Endothelial cell (in vitro differentiated cells): ENCODE data around the gene OR12D3. TPM values are rescaled to one million over a fixed set of nuclear protein-coding genes. Genes with fewer than 3 reads are reported as not detected.

Experiments
- DNase-seq: peaks from one replicate; pipeline ENCODE4 v3.0.0; 2021; ENCODE audit warnings: low spot score
- H3K27ac Mint-ChIP-seq: one replicate; pipeline ENCODE4 v1.8.0; 2021; ENCODE audit warnings: mixed read lengths, inconsistent platforms; ENCODE audit not compliant: unreplicated experiment
- H3K27me3 Mint-ChIP-seq: one replicate; pipeline ENCODE4 v1.8.0; 2021; ENCODE audit warnings: mild to moderate bottlenecking, moderate library complexity, mixed read lengths, inconsistent platforms; ENCODE audit not compliant: unreplicated experiment
- H3K36me3 Mint-ChIP-seq: one replicate; pipeline ENCODE4 v1.8.0; 2021; ENCODE audit warnings: mild to moderate bottlenecking, low read depth, mixed read lengths, inconsistent platforms; ENCODE audit not compliant: unreplicated experiment
- H3K4me1 Mint-ChIP-seq: one replicate; pipeline ENCODE4 v1.8.0; 2021; ENCODE audit warnings: mild to moderate bottlenecking, mixed read lengths, inconsistent platforms; ENCODE audit not compliant: unreplicated experiment
- H3K4me3 Mint-ChIP-seq: one replicate; pipeline ENCODE4 v1.8.0; 2021; ENCODE audit warnings: mild to moderate bottlenecking, mixed read lengths, inconsistent platforms; ENCODE audit not compliant: unreplicated experiment
- H3K9me3 Mint-ChIP-seq: one replicate; pipeline ENCODE4 v1.8.0; 2021; ENCODE audit warnings: mixed read lengths, inconsistent platforms; ENCODE audit not compliant: unreplicated experiment
- long read RNA-seq: library from polyadenylated mRNA; unstranded; transcript quantifications from one replicate; pipeline ENCODE4 v2.0.0, GENCODE V29; 2020; ENCODE audit not compliant: unreplicated experiment
- total RNA-seq: library from RNA; stranded (reverse); fragmentation: NEBNext Ultra II Directional; extraction: Animal tissue kit (Norgen Biotek cat#: 25700); gene quantifications from one replicate; pipeline ENCODE4 v1.2.1, GENCODE V29; 2021; ENCODE audit not compliant: unreplicated experiment
- TF ChIP-seq, protein P1 (sequence below): fragments of 200-600 bp; sonication (generic); IDR thresholded peaks from one replicate; pipeline ENCODE4 v1.5.0; 2021; ENCODE audit warnings: antibody characterized with exemption; ENCODE audit not compliant: unreplicated experiment

The OR12D3 gene, protein sequence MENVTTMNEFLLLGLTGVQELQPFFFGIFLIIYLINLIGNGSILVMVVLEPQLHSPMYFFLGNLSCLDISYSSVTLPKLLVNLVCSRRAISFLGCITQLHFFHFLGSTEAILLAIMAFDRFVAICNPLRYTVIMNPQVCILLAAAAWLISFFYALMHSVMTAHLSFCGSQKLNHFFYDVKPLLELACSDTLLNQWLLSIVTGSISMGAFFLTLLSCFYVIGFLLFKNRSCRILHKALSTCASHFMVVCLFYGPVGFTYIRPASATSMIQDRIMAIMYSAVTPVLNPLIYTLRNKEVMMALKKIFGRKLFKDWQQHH
- not detected for total RNA-seq
- long read RNA-seq = 0 reads

DNA sequence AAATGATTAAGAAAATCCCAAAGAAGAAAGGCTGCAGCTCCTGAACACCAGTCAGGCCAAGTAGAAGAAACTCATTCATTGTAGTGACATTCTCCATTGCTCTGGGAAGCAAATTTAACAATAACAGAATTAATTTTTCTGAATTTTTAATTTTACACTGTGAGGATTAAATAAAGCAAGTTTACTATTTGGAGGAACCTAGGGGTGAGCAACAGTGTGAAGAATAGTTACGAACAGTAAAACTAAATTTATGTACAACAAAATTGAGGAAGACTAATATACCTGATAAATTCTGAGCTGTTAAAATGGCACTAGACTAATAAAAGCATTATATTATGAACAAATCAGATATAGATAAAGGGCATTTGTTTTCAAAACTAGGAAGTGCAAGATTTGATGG is at the start of gene OR12D3:
Gene OR12D3 (minus strand): TSS at position 101 of the 400 bp plus-strand sequence. CDS start 4 bp downstream, at position 97.
- H3K4me3 Mint-ChIP-seq = no peak within 1 kb of the TSS
- H3K27ac Mint-ChIP-seq = no peak within 1 kb of the TSS
- TF ChIP-seq, protein P1, sequence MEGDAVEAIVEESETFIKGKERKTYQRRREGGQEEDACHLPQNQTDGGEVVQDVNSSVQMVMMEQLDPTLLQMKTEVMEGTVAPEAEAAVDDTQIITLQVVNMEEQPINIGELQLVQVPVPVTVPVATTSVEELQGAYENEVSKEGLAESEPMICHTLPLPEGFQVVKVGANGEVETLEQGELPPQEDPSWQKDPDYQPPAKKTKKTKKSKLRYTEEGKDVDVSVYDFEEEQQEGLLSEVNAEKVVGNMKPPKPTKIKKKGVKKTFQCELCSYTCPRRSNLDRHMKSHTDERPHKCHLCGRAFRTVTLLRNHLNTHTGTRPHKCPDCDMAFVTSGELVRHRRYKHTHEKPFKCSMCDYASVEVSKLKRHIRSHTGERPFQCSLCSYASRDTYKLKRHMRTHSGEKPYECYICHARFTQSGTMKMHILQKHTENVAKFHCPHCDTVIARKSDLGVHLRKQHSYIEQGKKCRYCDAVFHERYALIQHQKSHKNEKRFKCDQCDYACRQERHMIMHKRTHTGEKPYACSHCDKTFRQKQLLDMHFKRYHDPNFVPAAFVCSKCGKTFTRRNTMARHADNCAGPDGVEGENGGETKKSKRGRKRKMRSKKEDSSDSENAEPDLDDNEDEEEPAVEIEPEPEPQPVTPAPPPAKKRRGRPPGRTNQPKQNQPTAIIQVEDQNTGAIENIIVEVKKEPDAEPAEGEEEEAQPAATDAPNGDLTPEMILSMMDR = no peak
- no peaks in the 10 kb centered on the region for H3K27me3 Mint-ChIP-seq
- DNase-seq = no peak
- H3K4me1 Mint-ChIP-seq = peaks cover 2% of the 10 kb centered on the region
- no peaks in the 10 kb centered on the region for H3K36me3 Mint-ChIP-seq
- H3K9me3 Mint-ChIP-seq = no peaks in the 10 kb centered on the region

DNA sequence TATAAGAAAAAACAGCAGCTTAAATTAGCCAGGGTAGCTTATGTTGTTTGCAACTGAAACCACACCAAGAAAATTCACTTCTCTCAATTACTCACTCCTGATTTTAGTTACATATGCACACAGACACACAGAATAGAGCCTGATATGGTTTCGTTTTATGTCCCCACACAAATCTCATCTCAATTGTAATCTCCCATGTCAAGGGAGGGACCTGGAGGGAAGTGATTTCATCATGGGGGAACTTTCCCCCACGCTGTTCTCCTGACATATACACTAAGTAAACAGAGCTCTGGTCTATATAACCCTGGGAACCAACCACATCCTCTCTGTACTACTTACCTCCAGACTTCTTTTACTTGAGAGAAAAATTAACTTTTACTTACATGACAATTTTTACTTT is 49.5 kb upstream of the OR12D3 start:
- H3K36me3 Mint-ChIP-seq = no peaks in the 10 kb centered on the region
- TF ChIP-seq, protein P1 = no peak
- H3K9me3 Mint-ChIP-seq = no peaks in the 10 kb centered on the region
- no peak for DNase-seq
- no peaks in the 10 kb centered on the region for H3K27me3 Mint-ChIP-seq
- H3K27ac Mint-ChIP-seq = no peak overlapping the region
- H3K4me1 Mint-ChIP-seq = no peaks in the 10 kb centered on the region
- H3K4me3 Mint-ChIP-seq = no peak overlapping the region

DNA sequence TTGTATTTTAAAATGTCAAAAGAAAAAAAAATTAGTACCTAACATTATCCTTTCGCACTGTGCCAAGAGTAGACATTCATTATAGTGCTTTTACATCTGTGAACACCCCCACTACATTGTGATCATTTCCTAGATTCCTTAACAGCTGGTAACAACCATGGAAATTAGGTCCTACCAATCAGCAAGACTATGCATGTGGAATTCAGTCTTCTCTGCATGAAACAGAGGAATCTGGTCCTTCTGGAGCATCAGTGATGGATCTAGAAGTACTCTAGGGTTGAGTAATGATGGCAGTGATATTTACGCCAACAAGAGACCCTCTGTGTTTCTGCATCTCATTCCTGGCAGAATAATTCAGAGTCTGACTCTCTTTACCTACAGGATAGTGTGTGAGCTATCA is 49.1 kb upstream of the OR12D3 start:
- no peaks in the 10 kb centered on the region for H3K36me3 Mint-ChIP-seq
- H3K27me3 Mint-ChIP-seq = no peaks in the 10 kb centered on the region
- no peak for DNase-seq
- no peak overlapping the region for H3K27ac Mint-ChIP-seq
- TF ChIP-seq, protein P1 = no peak
- no peak overlapping the region for H3K4me3 Mint-ChIP-seq
- no peaks in the 10 kb centered on the region for H3K9me3 Mint-ChIP-seq
- no peaks in the 10 kb centered on the region for H3K4me1 Mint-ChIP-seq

DNA sequence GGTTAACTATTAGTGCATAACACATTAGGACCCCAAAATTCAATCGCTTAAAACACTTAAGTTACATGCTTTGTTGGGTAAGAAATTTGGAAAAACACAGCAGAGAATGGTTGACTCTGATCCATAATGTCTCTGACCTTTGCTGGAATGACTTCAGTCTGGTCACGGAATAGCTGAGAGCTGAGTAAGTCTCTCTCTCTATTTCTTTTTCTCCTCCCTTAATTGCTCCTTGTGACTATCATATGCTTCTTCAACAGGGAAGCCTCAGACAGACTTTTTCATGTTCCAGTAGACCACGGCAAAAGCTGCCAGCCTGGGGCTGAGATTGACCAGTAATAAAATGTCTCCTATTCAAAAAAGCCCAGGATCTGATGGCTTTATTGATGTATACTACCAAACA is 44.4 kb upstream of the OR12D3 start:
- TF ChIP-seq, protein P1 = no peak
- Mint-ChIP-seq H3K36me3 (no peaks in the 10 kb centered on the region), H3K4me1 (peaks cover under 1% of the 10 kb centered on the region), H3K27ac (no peak overlapping the region), H3K9me3 (no peaks in the 10 kb centered on the region), H3K4me3 (no peak overlapping the region), H3K27me3 (no peaks in the 10 kb centered on the region)
- DNase-seq = no peak

DNA sequence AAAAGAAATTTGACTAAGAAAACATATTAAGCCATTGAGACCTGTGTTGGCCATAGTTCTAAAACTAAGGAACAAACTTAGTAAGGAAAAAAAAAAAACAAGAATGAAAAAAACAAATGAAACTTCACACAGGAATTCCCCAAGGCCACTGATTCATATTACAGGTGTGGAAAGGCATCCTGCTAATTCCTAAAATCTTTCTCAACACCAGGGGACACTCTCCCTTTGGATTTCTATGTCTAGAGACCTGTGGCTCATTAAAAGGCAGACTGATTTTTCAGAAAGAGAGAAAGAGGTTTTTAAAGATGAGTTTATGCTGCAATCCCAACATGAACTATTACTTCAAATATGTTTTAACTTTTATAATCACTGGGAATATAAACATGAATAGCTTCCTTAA is 39.5 kb upstream of the OR12D3 start, which contains the start of gene OR12D1:
Gene OR12D1 (plus strand): TSS at position 341 of the 400 bp plus-strand sequence.
- TF ChIP-seq, protein P1 = no peak
- H3K9me3 Mint-ChIP-seq = no peaks in the 10 kb centered on the region
- H3K4me3 Mint-ChIP-seq = no peak within 1 kb of the TSS
- no peak for DNase-seq
- no peak within 1 kb of the TSS for H3K27ac Mint-ChIP-seq
- H3K27me3 Mint-ChIP-seq = no peaks in the 10 kb centered on the region
- no peaks in the 10 kb centered on the region for H3K36me3 Mint-ChIP-seq
- peaks cover 6% of the 10 kb centered on the region for H3K4me1 Mint-ChIP-seq
